CD4-positive, alpha-beta memory T cell (primary cell): Measurements from ENCODE around the gene CD4. TPM values are rescaled to one million over a fixed set of nuclear protein-coding genes. Genes with fewer than 3 reads are reported as not detected.

ENCODE experiments used
- CTCF ChIA-PET: fragments of 350-600 bp; sonication (Branson Sonifier 250); formaldehyde crosslinking; loops from one replicate; lab custom pipeline; 2021; ENCODE audit warnings: inconsistent platforms; ENCODE audit not compliant: partially characterized antibody; lab: Charles Lee
- POLR2A ChIA-PET: fragments of 350-600 bp; sonication (Branson Sonifier 250); formaldehyde crosslinking; loops from one replicate; lab custom pipeline; 2021; ENCODE audit not compliant: partially characterized antibody; lab: Charles Lee
- DNase-seq, 5 donors: peaks; one replicate each; pipeline versions ENCODE4 v3.0.0 to v3.0.0-alpha.2; 2020 to 2022; ENCODE audit warnings: mixed read lengths in 1 of 5
- H3K27ac ChIP-seq: one replicate; pipeline ENCODE4 v1.7.0; 2013; ENCODE audit warnings: low read depth, low read length
- H3K27me3 ChIP-seq: 2 replicates; pipeline ENCODE4 v1.7.0; 2013; ENCODE audit warnings: mild to moderate bottlenecking, low read length, moderate library complexity; ENCODE audit not compliant: insufficient read depth
- H3K36me3 ChIP-seq: 2 replicates; pipeline ENCODE4 v1.7.0; 2013; ENCODE audit warnings: mild to moderate bottlenecking, low read length, moderate library complexity; ENCODE audit not compliant: insufficient read depth
- H3K4me1 ChIP-seq: 2 replicates; pipeline ENCODE4 v1.7.0; 2013; ENCODE audit warnings: mild to moderate bottlenecking, low read length, moderate library complexity; ENCODE audit not compliant: insufficient read depth
- H3K4me3 ChIP-seq, 2 donors: one replicate each; pipeline ENCODE4 v1.7.0; 2013; ENCODE audit warnings: low read length in 2 of 2, mild to moderate bottlenecking in 1 of 2
- H3K9me3 ChIP-seq, 2 donors: one replicate each; pipeline ENCODE4 v1.7.0; 2013; ENCODE audit warnings: low read length in 2 of 2, control low read depth in 1 of 2; ENCODE audit not compliant: control insufficient read depth in 1 of 2
- H3K27ac Mint-ChIP-seq, 7 donors: one replicate each; pipeline ENCODE4 v1.8.0; 2020 to 2021; ENCODE audit warnings: mixed read lengths in 7 of 7, mild to moderate bottlenecking in 6 of 7, inconsistent platforms in 3 of 7, moderate library complexity in 3 of 7
- H3K27me3 Mint-ChIP-seq, 2 donors: one replicate each; pipeline ENCODE4 v1.8.0; 2020 to 2021; ENCODE audit warnings: mixed read lengths in 2 of 2
- H3K36me3 Mint-ChIP-seq, 2 donors: one replicate each; pipeline ENCODE4 v1.8.0; 2020 to 2021; ENCODE audit warnings: mixed read lengths in 2 of 2, inconsistent platforms in 1 of 2, mild to moderate bottlenecking in 1 of 2
- H3K4me1 Mint-ChIP-seq, 4 donors: one replicate each; pipeline ENCODE4 v1.8.0; 2020 to 2021; ENCODE audit warnings: mixed read lengths in 4 of 4, mild to moderate bottlenecking in 1 of 4
- H3K4me3 Mint-ChIP-seq, 8 donors: one replicate each; pipeline ENCODE4 v1.8.0; 2020 to 2021; ENCODE audit warnings: mixed read lengths in 8 of 8, mild to moderate bottlenecking in 7 of 8, moderate library complexity in 6 of 8, inconsistent platforms in 3 of 8
- H3K9me3 Mint-ChIP-seq, 8 donors: one replicate each; pipeline ENCODE4 v1.8.0; 2020 to 2021; ENCODE audit warnings: mixed read lengths in 8 of 8, mild to moderate bottlenecking in 5 of 8, inconsistent platforms in 3 of 8, moderate library complexity in 1 of 8
- intact Hi-C: fragments of 100-400 bp; cut with micrococcal nuclease; formaldehyde crosslinking; loops from one replicate; pipeline ENCODE4 v1.15.1; 2023
- polyA plus RNA-seq, 2 donors: library from polyadenylated mRNA; unstranded; fragments of 300-500 nt; fragmentation: Illumina TruSeq; gene quantifications; one replicate each; pipeline ENCODE4 v1.2.3, GENCODE V29; 2021
- total RNA-seq, 2 experiments: library from RNA; stranded (reverse); gene quantifications; one replicate each; pipeline ENCODE4 v1.2.3, GENCODE V29; 2021

The CD4 gene
- total and polyA plus RNA-seq, 4 experiments from 2014 or later: 251 to 456 (median 288) TPM

GRCh38 chr12:6840330-6840729 lies 51.0 kb downstream of the CD4 start:
- intact Hi-C loops: no loop called here
- Histone ChIP-seq H3K27ac (no peak overlapping the region), H3K36me3 (no peaks in the 10 kb centered on the region), H3K4me1 (peaks cover 7% of the 10 kb centered on the region), H3K4me3 (no peak overlapping the region), H3K27me3 (no peaks in the 10 kb centered on the region), H3K9me3 (no peaks in the 10 kb centered on the region)
- H3K4me3 Mint-ChIP-seq: no peak overlapping the region
- no peaks in the 10 kb centered on the region for H3K27me3 Mint-ChIP-seq
- no peaks in the 10 kb centered on the region for H3K36me3 Mint-ChIP-seq
- H3K27ac Mint-ChIP-seq: no peak overlapping the region
- ChIA-PET CTCF (interaction anchor here (1.5 to 4.4 kb wide), 3 partner anchors 15 to 88 kb away, joined by 3 to 12 read pairs (median 11); partner anchors contain the start of gene MLF2), POLR2A (interaction anchor here (1.4 to 2.4 kb wide), 2 partner anchors 11 to 27 kb away, joined by 3 to 10 read pairs; partner anchors contain the start of genes P3H3 and TPI1)
- peaks cover 0 to 4% (median 2%) of the 10 kb centered on the region in 4 donors for H3K4me1 Mint-ChIP-seq
- no peaks in the 10 kb centered on the region for H3K9me3 Mint-ChIP-seq
- DNase-seq: peak in 1 of 5 donors; percentile 9

GRCh38 chr12:6840761-6841515 lies 51.6 kb downstream of the CD4 start, which contains the start of gene GNB3:
GNB3 (plus strand) TSS chr12:6840925; CDS start chr12:6841288, 363 bp downstream.
- CTCF ChIA-PET: interaction anchor here (2.9 to 4.4 kb wide), 2 partner anchors 16 to 88 kb away, joined by 11 to 12 read pairs; partner anchors contain the start of gene MLF2
- no peaks in the 10 kb centered on the region for H3K36me3 Mint-ChIP-seq
- H3K27me3 Mint-ChIP-seq: no peaks in the 10 kb centered on the region
- Histone ChIP-seq H3K4me1 (peaks cover 3% of the 10 kb centered on the region), H3K27ac (no peak within 1 kb of the TSS), H3K4me3 (no peak within 1 kb of the TSS), H3K27me3 (no peaks in the 10 kb centered on the region), H3K36me3 (no peaks in the 10 kb centered on the region), H3K9me3 (no peaks in the 10 kb centered on the region)
- no peak within 1 kb of the TSS for H3K27ac Mint-ChIP-seq
- peak in 1 of 5 donors; percentile 10 for DNase-seq
- intact Hi-C loops: no loop called here
- no peaks in the 10 kb centered on the region for H3K4me1 Mint-ChIP-seq
- no peaks in the 10 kb centered on the region for H3K9me3 Mint-ChIP-seq
- no peak within 1 kb of the TSS for H3K4me3 Mint-ChIP-seq
- POLR2A ChIA-PET: interaction anchor here (1.5 to 2.4 kb wide), 2 partner anchors 10 to 12 kb away, joined by 4 to 10 read pairs; partner anchors contain the start of genes CDCA3 and P3H3

DNA sequence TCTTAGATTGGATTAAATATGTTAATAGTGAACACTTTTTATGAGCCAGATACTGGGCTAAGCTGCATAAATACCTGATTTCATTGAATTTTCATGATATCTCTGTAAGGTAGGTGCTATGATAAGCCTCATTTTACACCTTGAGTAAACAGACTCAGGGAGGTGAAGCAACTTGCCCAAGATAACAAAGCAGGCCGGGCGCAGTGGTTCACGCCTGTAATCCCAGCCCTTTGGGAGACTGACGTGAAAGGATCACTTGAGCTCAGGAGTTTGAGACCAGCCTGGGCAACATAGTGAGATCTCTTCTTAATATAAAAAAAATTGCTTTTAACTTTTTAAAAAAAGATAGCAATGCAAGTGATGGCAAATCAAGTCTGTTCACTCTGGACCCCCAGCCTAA lies 52.7 kb downstream of the CD4 start:
- H3K27me3 Mint-ChIP-seq: no peaks in the 10 kb centered on the region

GRCh38 chr12:6843118-6843902 lies 54.0 kb downstream of the CD4 start:
- H3K4me1 Mint-ChIP-seq: no peaks in the 10 kb centered on the region

More for the DNA sequence above, 52.7 kb downstream of the CD4 start:
- Mint-ChIP-seq H3K4me3 (no peak overlapping the region), H3K36me3 (no peaks in the 10 kb centered on the region), H3K4me1 (no peaks in the 10 kb centered on the region), H3K27ac (no peak overlapping the region), H3K9me3 (no peaks in the 10 kb centered on the region)
- no peaks in the 10 kb centered on the region for H3K36me3 ChIP-seq
- intact Hi-C loops: no loop called here
- POLR2A ChIA-PET: interaction anchor here (1.5 kb wide), 1 partner anchor 9 kb away, joined by 4 read pairs; the partner anchor contains the start of gene CDCA3
- H3K4me1 ChIP-seq: no peaks in the 10 kb centered on the region
- no peaks in the 10 kb centered on the region for H3K27me3 ChIP-seq
- no peak overlapping the region for H3K27ac ChIP-seq
- no peak overlapping the region for H3K4me3 ChIP-seq
- no peak for DNase-seq
- CTCF ChIA-PET: interaction anchor here (0.7 to 4.4 kb wide), 6 partner anchors 8 to 267 kb away, joined by 3 to 12 read pairs (median 4); partner anchors contain the start of genes C1RL and USP5
- H3K9me3 ChIP-seq: no peaks in the 10 kb centered on the region

DNA sequence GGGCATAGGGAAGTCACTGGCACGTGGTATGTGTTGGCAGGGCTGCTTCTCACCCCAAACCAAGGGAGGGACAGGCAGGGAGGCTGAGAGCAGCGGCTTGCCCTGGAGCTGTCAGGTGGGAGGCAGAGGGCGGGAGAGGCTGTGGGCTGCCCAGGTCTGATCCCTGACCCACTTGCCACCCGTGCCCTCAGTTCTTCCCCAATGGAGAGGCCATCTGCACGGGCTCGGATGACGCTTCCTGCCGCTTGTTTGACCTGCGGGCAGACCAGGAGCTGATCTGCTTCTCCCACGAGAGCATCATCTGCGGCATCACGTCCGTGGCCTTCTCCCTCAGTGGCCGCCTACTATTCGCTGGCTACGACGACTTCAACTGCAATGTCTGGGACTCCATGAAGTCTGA lies 56.1 kb downstream of the CD4 start:
- intact Hi-C loops: no loop called here
- Histone ChIP-seq H3K36me3 (no peaks in the 10 kb centered on the region), H3K27me3 (no peaks in the 10 kb centered on the region), H3K27ac (no peak overlapping the region), H3K4me3 (no peak overlapping the region), H3K4me1 (peaks cover under 1% of the 10 kb centered on the region), H3K9me3 (no peaks in the 10 kb centered on the region)
- ChIA-PET POLR2A (no interaction called here), CTCF (interaction anchor here (1.6 to 2.5 kb wide), 3 partner anchors 9 to 27 kb away, joined by 4 to 7 read pairs (median 4); partner anchors contain the start of gene SPSB2)
- no peaks in the 10 kb centered on the region for H3K27me3 Mint-ChIP-seq
- H3K4me3 Mint-ChIP-seq: no peak overlapping the region
- H3K36me3 Mint-ChIP-seq: no peaks in the 10 kb centered on the region
- no peak overlapping the region for H3K27ac Mint-ChIP-seq
- peaks cover 0 to 7% (median 0%) of the 10 kb centered on the region in 4 donors for H3K4me1 Mint-ChIP-seq
- DNase-seq: no peak
- no peaks in the 10 kb centered on the region for H3K9me3 Mint-ChIP-seq

More at GRCh38 chr12:6843118-6843902, 54.0 kb downstream of the CD4 start:
- no peaks in the 10 kb centered on the region for H3K9me3 ChIP-seq
- no peaks in the 10 kb centered on the region for H3K9me3 Mint-ChIP-seq
- CTCF ChIA-PET: interaction anchor here (1.2 to 4.4 kb wide), 6 partner anchors 9 to 90 kb away, joined by 3 to 12 read pairs (median 6); partner anchors contain the start of genes MLF2 and SPSB2
- no peak overlapping the region for H3K4me3 Mint-ChIP-seq
- peak in 1 of 5 donors; percentile 3 for DNase-seq
- H3K27ac Mint-ChIP-seq: no peak overlapping the region
- intact Hi-C loops: no loop called here
- no peaks in the 10 kb centered on the region for H3K27me3 ChIP-seq
- no peak overlapping the region for H3K4me3 ChIP-seq
- no peaks in the 10 kb centered on the region for H3K36me3 ChIP-seq
- POLR2A ChIA-PET: interaction anchor here (1.5 kb wide), 1 partner anchor 9 kb away, joined by 3 read pairs; the partner anchor contains the start of gene USP5
- H3K27ac ChIP-seq: no peak overlapping the region
- H3K4me1 ChIP-seq: no peaks in the 10 kb centered on the region
- no peaks in the 10 kb centered on the region for H3K27me3 Mint-ChIP-seq
- H3K36me3 Mint-ChIP-seq: no peaks in the 10 kb centered on the region

- H3K27ac ChIP-seq: no peak overlapping the region
- peaks cover 10% of the 10 kb centered on the region for H3K4me1 ChIP-seq
- H3K4me3 ChIP-seq: no peak overlapping the region
- peaks cover 0 to 3% (median 0%) of the 10 kb centered on the region in 8 donors for H3K9me3 Mint-ChIP-seq
- ChIA-PET CTCF (interaction anchor here (0.9 to 2.0 kb wide), 3 partner anchors 10 to 13 kb away, joined by 3 to 10 read pairs (median 4); no protein-coding TSS in a partner anchor), POLR2A (no interaction called here)
- H3K36me3 Mint-ChIP-seq: peaks cover 0 to 3% of the 10 kb centered on the region in 2 donors
- DNase-seq: no peak
- H3K36me3 ChIP-seq: no peaks in the 10 kb centered on the region
- intact Hi-C loops: no loop called here
- H3K4me1 Mint-ChIP-seq: peaks cover 2 to 15% (median 5%) of the 10 kb centered on the region in 4 donors
- peak overlapping the region in 2 of 7 donors; percentile 7 to 47 for H3K27ac Mint-ChIP-seq
- no peaks in the 10 kb centered on the region for H3K27me3 Mint-ChIP-seq
- no peaks in the 10 kb centered on the region for H3K27me3 ChIP-seq
- no peak overlapping the region for H3K4me3 Mint-ChIP-seq
- no peaks in the 10 kb centered on the region for H3K9me3 ChIP-seq
Measured at GRCh38 chr12:6846316-6846869, 57.1 kb downstream of the CD4 start.
